Lung (tissue), 12 donors: ENCODE results near the gene SYNPO2. TPM values are rescaled to one million over a fixed set of nuclear protein-coding genes. Genes with fewer than 3 reads are reported as not detected.

Experiments used
- ATAC-seq: fragments of 200-7000 bp; cut with Tn5 transposase; one replicate; pipeline ENCODE4 v1.9.1; 2020; ENCODE audit warnings: moderate number of reproducible peaks; ENCODE audit not compliant: insufficient read depth, low FRiP score
- DNase-seq, 3 donors: peaks; one replicate each; pipeline ENCODE4 v3.0.0-alpha.2; 2013 to 2017
- H3K27ac ChIP-seq, 2 donors: one replicate each; pipeline ENCODE4 v1.5.1; 2013; ENCODE audit warnings: mild to moderate bottlenecking in 2 of 2, moderate library complexity in 2 of 2, control low read depth in 1 of 2, inconsistent platforms in 1 of 2, low read depth in 1 of 2, low read length in 1 of 2
- H3K27me3 ChIP-seq, 3 donors: one replicate each; pipeline ENCODE4 v1.5.1; 2013; ENCODE audit warnings: low read length in 2 of 3; ENCODE audit not compliant: control insufficient read depth in 3 of 3, insufficient read depth in 3 of 3
- H3K36me3 ChIP-seq, 4 donors: one replicate each; pipeline ENCODE4 v1.5.1; 2013; ENCODE audit warnings: low read length in 4 of 4, mild to moderate bottlenecking in 1 of 4, moderate library complexity in 1 of 4; ENCODE audit not compliant: control insufficient read depth in 4 of 4, insufficient read depth in 4 of 4
- H3K4me1 ChIP-seq, 5 donors: one replicate each; pipeline ENCODE4 v1.5.1; 2013; ENCODE audit warnings: low read length in 5 of 5, mild to moderate bottlenecking in 2 of 5, moderate library complexity in 1 of 5; ENCODE audit not compliant: control insufficient read depth in 5 of 5, insufficient read depth in 5 of 5
- H3K4me3 ChIP-seq: one replicate; pipeline ENCODE4 v1.5.1; 2013; ENCODE audit warnings: mild to moderate bottlenecking, control low read depth, moderate library complexity
- H3K9ac ChIP-seq, 2 donors: one replicate each; pipeline ENCODE4 v1.5.1; 2013; ENCODE audit warnings: low read length in 2 of 2, control low read depth in 1 of 2; ENCODE audit not compliant: insufficient read depth in 1 of 2
- H3K9me3 ChIP-seq, 4 donors: one replicate each; pipeline ENCODE4 v1.5.1; 2013; ENCODE audit warnings: low read length in 3 of 4, mild to moderate bottlenecking in 1 of 4, moderate library complexity in 1 of 4; ENCODE audit not compliant: control insufficient read depth in 4 of 4, insufficient read depth in 3 of 4
- WGBS, 2 donors: extraction: QIAGEN DNeasy Blood & Tissue Kit; methylation state at CpG; one replicate each; pipeline ENCODE4 v1.1.7; 2013; 5-methylcytosine and 5-hydroxymethylcytosine counted together
- polyA plus RNA-seq, 2 donors: library from polyadenylated mRNA; stranded (reverse); fragments of 200-250 nt; gene quantifications; one replicate each; pipeline ENCODE4 v1.2.1, GENCODE V29; 2013
- total RNA-seq, 2 donors: library from RNA; depleted of rRNA in 1 of 2; stranded (reverse); fragments of >200 nt in 1 of 2; gene quantifications; one replicate each; pipeline ENCODE4 v1.2.1, GENCODE V29; 2014 to 2021
- TF ChIP-seq, protein P1 (sequence below): IDR thresholded peaks from 2 replicates; pipeline ENCODE4 v1.5.1; 2012; ENCODE audit warnings: mild to moderate bottlenecking; ENCODE audit errors: control extremely low read depth, extremely low read depth
- donor health status: control.
- donor health status: control.
- donor health status: Bipolar disorder and iron deficiency.
- donor health status: healthy.
- donor health status: DM: yes; HTN: yes; CAD: no.

Gene SYNPO2
- total and polyA plus RNA-seq, 4 donors: 3.5 to 27.6 (median 10.1) TPM

- H3K4me1 ChIP-seq: peaks cover 0 to 11% (median 3%) of the 10 kb centered on the region in 5 donors
- peaks cover 0 to 3% (median 1%) of the 10 kb centered on the region in 4 donors for H3K36me3 ChIP-seq
- TF ChIP-seq, protein P1, sequence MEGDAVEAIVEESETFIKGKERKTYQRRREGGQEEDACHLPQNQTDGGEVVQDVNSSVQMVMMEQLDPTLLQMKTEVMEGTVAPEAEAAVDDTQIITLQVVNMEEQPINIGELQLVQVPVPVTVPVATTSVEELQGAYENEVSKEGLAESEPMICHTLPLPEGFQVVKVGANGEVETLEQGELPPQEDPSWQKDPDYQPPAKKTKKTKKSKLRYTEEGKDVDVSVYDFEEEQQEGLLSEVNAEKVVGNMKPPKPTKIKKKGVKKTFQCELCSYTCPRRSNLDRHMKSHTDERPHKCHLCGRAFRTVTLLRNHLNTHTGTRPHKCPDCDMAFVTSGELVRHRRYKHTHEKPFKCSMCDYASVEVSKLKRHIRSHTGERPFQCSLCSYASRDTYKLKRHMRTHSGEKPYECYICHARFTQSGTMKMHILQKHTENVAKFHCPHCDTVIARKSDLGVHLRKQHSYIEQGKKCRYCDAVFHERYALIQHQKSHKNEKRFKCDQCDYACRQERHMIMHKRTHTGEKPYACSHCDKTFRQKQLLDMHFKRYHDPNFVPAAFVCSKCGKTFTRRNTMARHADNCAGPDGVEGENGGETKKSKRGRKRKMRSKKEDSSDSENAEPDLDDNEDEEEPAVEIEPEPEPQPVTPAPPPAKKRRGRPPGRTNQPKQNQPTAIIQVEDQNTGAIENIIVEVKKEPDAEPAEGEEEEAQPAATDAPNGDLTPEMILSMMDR: no peak
- WGBS, 2 donors: 79 to 88% methylated on average over 22 of the region's 22 CpGs
- ATAC-seq (no peak), DNase-seq (no peak)
- no peaks in the 10 kb centered on the region for H3K27me3 ChIP-seq
- H3K27ac ChIP-seq: peak overlapping the region; percentile 76 to 81
- peaks cover 0 to 6% (median 0%) of the 10 kb centered on the region in 4 donors for H3K9me3 ChIP-seq
- no peak overlapping the region for H3K4me3 ChIP-seq
- no peak overlapping the region for H3K9ac ChIP-seq
Measured at GRCh38 chr4:119026662-119027444, 138.2 kb downstream of the SYNPO2 start.

DNA sequence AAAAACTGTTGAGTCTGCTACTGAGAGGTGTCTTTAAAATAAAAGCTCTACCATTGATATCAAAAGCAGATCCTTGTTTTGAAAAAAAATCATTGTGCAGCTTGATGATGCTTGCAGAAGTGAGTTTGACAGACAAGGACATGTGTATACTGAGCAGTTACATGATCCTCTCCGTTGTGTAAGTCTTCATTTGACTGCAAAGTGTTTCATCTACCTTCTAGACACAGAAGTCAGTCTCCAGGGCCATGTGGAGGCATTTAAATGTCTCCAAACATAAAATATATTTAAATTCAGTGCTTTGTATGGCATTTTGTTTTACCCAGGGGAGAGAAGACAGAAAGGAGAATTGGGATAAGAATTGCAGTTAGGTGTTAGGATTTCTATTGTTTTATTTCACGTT lies 139.2 kb downstream of the SYNPO2 start:
- WGBS, 2 donors: 60 to 66% methylated on average over 2 of the region's 2 CpGs
- TF ChIP-seq, protein P1: no peak
- Histone ChIP-seq H3K9ac (no peak overlapping the region), H3K36me3 (peaks cover 0 to 3% (median 1%) of the 10 kb centered on the region in 4 donors), H3K27ac (peak overlapping the region in 1 of 2 donors; percentile 66), H3K27me3 (no peaks in the 10 kb centered on the region), H3K9me3 (peaks cover 0 to 6% (median 0%) of the 10 kb centered on the region in 4 donors), H3K4me3 (no peak overlapping the region), H3K4me1 (peaks cover 0 to 11% (median 3%) of the 10 kb centered on the region in 5 donors)
- DNase-seq (no peak), ATAC-seq (no peak)

DNA sequence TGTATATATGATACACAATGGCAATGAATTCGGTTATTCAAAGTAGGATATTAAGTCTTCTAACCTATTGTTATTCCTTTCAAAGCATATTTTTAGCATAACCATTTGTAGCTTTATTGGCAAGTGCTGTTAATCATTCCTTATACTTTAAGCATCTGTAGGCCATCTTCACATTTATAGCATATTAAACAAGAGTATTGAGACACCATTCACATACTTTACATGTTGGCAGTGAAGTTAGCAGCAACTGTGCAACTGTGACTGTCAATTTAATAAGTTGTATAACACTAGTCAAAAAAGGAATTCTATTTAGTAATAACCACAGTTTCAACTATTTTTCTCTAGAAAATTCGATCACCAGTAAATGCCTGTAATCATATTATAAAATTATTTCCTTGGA lies 139.6 kb downstream of the SYNPO2 start:
- H3K4me3 ChIP-seq: no peak overlapping the region
- ATAC-seq: no peak
- DNase-seq: no peak
- peaks cover 0 to 6% (median 0%) of the 10 kb centered on the region in 4 donors for H3K9me3 ChIP-seq
- peak overlapping the region in 1 of 2 donors; percentile 52 for H3K27ac ChIP-seq
- no peak overlapping the region for H3K9ac ChIP-seq
- no peaks in the 10 kb centered on the region for H3K27me3 ChIP-seq
- H3K36me3 ChIP-seq: peaks cover 0 to 3% (median 1%) of the 10 kb centered on the region in 4 donors
- 87 to 95% methylated on average over 2 of the region's 2 CpGs for WGBS, 2 donors
- H3K4me1 ChIP-seq: peaks cover 0 to 11% (median 3%) of the 10 kb centered on the region in 5 donors
- TF ChIP-seq, protein P1: no peak
